Esophagus squamous epithelium (tissue), 5 donors: ENCODE measurements around the gene MRPL53. TPM values are rescaled to one million over a fixed set of nuclear protein-coding genes. Genes with fewer than 3 reads are reported as not detected.

Experiments
- DNase-seq: peaks from one replicate; lab custom pipeline; 2025; lab: John Stamatoyannopoulos, UW
- H3K27ac ChIP-seq, 4 donors: fragments of 200-600 bp; sonication (generic); one replicate each; pipeline ENCODE4 v1.5.1; 2016 to 2019; ENCODE audit warnings: mild to moderate bottlenecking in 1 of 4
- H3K27me3 ChIP-seq, 4 donors: fragments of 200-600 bp; sonication (generic); 1 replicate in 3 of 4; 2 replicates in 1 of 4; pipeline versions ENCODE4 v1.5.1 to v1.6.0; 2017 to 2021; ENCODE audit warnings: antibody characterized with exemption in 1 of 4
- H3K36me3 ChIP-seq, 3 donors: fragments of 200-600 bp; sonication (generic); one replicate each; pipeline ENCODE4 v1.5.1; 2016 to 2019
- H3K4me1 ChIP-seq, 3 donors: fragments of 200-600 bp; sonication (generic); one replicate each; pipeline ENCODE4 v1.5.1; 2017 to 2019
- H3K4me3 ChIP-seq, 4 donors: fragments of 200-600 bp; sonication (generic); 1 replicate in 3 of 4; 2 replicates in 1 of 4; pipeline ENCODE4 v1.5.1; 2016 to 2019; ENCODE audit warnings: mild to moderate bottlenecking in 2 of 4, moderate library complexity in 1 of 4
- H3K9me3 ChIP-seq, 3 donors: fragments of 200-600 bp; sonication (generic); one replicate each; pipeline ENCODE4 v1.5.1; 2016 to 2019
- POLR2A ChIP-seq, 4 donors: fragments of 450-650 bp; IDR thresholded peaks; one replicate each; pipeline ENCODE4 v1.6.1; 2017; ENCODE audit warnings: antibody characterized with exemption in 4 of 4, mild to moderate bottlenecking in 4 of 4, moderate library complexity in 3 of 4
- WGBS, 2 donors: methylation state at CpG; one replicate each; pipeline ENCODE4 v1.1.5; 2018; 5-methylcytosine and 5-hydroxymethylcytosine counted together
- intact Hi-C: fragments of 100-400 bp; cut with DNase I; formaldehyde crosslinking; loops from one replicate; pipeline ENCODE4 v1.15.0; 2022
- total RNA-seq, 4 donors: library from RNA; depleted of rRNA; stranded (reverse); fragments of >200 nt; gene quantifications; one replicate each; pipeline ENCODE4 v1.1.0, GENCODE V29; 2016
- TF ChIP-seq, protein P1 (sequence below), 6 experiments: fragments of 450-650 bp in 4 of 6; fragments of 200-600 bp in 2 of 6; sonication (generic) in 2 of 6; IDR thresholded peaks; one replicate each; pipeline ENCODE4 v1.5.1; 2016 to 2019; ENCODE audit warnings: antibody characterized with exemption in 6 of 6, mild to moderate bottlenecking in 4 of 6, moderate library complexity in 4 of 6
- donor health status: DM: yes; HTN: yes; CAD: no.

The MRPL53 gene
- total RNA-seq, 4 donors from 2014 or later, result 10.7 to 25.2 (median 22.1) TPM

DNA sequence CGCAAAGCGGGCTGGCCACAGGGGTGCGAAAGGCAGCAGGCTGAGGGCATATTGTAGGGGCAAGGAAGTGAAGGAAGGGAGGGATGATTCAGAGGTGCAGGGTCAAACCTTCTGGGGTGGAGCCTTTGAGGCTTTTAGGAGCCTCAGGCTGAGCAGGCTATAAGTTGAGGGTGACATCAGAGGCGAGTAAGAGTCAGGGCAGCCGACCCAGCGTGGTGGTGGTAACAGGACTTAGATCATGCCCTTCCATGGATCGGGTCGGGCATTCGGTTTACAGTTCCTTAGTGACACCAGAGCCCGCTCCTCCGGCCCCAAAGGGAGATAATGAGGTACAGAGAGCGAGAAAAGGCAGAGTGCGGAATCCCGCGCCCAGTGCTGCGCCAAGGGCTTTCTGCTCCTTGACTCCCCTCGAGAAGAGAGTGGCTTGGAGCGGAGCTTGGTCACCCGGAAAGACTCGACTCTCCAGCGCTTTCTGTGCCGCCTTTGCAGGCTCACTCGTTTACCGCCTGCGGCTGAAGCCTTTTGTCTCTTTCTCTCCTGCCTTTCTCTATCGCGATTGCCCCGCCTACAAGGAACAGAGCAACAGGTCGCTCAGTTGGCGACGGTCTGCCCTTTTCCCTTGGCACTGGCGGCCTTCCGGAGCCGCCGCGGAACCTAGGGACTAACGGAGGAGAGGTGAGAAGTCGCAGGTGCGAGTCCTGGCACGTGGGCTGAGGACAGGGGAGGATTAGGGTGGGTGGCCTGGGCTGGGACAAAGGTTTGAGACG, 26.2 kb upstream of the MRPL53 start:
- no peak for TF ChIP-seq POLR2A (IDR thresholded peaks at IDR 0.05)
- TF ChIP-seq, protein P1, sequence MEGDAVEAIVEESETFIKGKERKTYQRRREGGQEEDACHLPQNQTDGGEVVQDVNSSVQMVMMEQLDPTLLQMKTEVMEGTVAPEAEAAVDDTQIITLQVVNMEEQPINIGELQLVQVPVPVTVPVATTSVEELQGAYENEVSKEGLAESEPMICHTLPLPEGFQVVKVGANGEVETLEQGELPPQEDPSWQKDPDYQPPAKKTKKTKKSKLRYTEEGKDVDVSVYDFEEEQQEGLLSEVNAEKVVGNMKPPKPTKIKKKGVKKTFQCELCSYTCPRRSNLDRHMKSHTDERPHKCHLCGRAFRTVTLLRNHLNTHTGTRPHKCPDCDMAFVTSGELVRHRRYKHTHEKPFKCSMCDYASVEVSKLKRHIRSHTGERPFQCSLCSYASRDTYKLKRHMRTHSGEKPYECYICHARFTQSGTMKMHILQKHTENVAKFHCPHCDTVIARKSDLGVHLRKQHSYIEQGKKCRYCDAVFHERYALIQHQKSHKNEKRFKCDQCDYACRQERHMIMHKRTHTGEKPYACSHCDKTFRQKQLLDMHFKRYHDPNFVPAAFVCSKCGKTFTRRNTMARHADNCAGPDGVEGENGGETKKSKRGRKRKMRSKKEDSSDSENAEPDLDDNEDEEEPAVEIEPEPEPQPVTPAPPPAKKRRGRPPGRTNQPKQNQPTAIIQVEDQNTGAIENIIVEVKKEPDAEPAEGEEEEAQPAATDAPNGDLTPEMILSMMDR (IDR thresholded peaks at IDR 0.05), result no peak
- peaks cover 0 to 8% (median 0%) of the 10 kb centered on the region in 3 donors for H3K36me3 ChIP-seq
- H3K4me3 ChIP-seq, result peak overlapping the region; percentile 29 to 61 (median 50)
- peaks cover 7 to 73% (median 20%) of the 10 kb centered on the region in 4 donors for H3K27me3 ChIP-seq
- H3K9me3 ChIP-seq, result no peaks in the 10 kb centered on the region
- intact Hi-C loops, result no loop called here
- no peak for DNase-seq
- WGBS, 2 donors, result 1 to 3% methylated on average over 23 to 24 of the region's 41 CpGs
- peaks cover 31 to 49% (median 36%) of the 10 kb centered on the region in 3 donors for H3K4me1 ChIP-seq
- peak overlapping the region in 1 of 4 donors; percentile 15 for H3K27ac ChIP-seq

DNA sequence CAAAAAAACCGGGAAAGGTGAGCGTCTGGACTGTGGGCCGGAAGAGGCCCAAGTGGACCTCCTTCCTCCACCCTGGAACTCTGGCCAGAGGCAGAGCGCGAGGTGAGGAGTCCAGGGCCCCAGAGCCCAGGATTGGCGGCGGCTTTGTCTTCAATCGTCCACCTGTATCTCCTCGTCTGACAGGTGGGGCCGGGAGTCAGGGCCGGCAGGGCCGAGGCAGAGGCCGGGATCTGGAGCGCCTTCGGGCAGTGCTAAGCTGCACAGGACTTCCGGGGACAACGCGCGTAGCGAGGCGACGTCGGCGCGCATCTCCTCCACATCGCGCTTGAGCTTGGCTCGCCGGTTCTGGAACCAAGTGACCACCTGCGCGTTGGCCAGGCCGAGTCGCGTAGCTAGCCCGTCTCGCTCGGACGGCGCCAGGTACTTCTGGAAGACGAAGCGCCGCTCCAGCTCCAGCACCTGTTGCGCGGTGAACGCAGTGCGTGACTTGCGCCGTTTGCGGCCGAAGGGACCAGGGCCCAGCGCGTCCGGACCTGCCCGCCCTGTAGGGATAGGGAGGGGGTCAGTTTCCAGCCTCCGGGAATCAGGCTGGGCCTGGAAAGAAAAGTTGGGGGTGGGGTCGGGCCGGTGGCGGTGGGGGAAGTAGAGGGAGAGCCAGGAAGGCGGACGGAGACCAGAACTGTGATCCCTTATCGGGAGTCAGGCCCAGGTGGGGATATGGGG, 25.5 kb upstream of the MRPL53 start:
- Histone ChIP-seq H3K4me3 (peak overlapping the region; percentile 29 to 61 (median 50)), H3K27me3 (peaks cover 7 to 65% (median 20%) of the 10 kb centered on the region in 4 donors), H3K9me3 (no peaks in the 10 kb centered on the region), H3K27ac (peak overlapping the region in 1 of 4 donors; percentile 1), H3K4me1 (peaks cover 31 to 41% (median 31%) of the 10 kb centered on the region in 3 donors), H3K36me3 (peaks cover 0 to 16% (median 2%) of the 10 kb centered on the region in 3 donors)
- no peak for TF ChIP-seq POLR2A (IDR thresholded peaks at IDR 0.05)
- TF ChIP-seq, protein P1 (IDR thresholded peaks at IDR 0.05), result no peak
- no peak for DNase-seq
- 2 to 6% methylated on average over 7 of the region's 61 CpGs for WGBS, 2 donors
- intact Hi-C loops, result no loop called here

DNA sequence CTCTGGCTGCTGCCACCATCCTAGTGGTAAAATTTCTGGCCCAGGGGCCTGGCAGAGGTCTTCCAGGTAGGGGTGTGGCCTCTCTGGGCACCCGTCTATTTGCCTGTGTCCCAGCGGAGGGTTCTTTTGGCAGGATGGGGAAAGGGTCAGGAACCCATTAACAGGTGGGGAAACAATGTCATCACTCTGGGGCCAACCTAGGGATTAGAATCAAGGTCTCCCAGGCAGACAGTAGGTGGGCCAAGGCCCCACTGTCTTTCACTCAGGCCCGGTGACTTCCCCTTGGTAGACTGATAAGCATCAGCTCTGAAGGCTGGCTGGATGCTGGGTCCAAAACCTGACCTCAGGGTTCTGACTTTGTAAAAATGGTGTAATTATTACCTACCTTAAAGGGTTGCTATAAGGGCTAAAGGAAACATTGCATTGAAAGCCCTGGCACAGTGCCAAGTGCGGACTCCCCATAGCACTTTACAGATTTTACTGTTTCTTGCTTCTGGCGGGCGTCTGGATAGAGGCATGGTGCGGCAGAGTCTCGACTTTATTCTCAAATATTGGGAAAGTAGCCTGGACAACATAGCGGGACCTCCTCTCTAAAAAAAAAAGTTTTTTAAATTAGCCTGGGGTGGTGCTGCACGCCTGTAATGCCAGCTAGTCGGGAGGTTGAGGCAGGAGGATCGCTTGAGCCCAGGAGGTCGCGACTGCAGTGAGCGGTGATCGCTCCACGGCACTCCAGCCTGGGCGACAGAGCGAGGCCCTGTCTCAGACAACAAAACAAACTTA, 24.7 kb upstream of the MRPL53 start:
- Histone ChIP-seq H3K36me3 (peaks cover 2 to 23% (median 6%) of the 10 kb centered on the region in 3 donors), H3K27ac (no peak overlapping the region), H3K4me3 (peak overlapping the region; percentile 29 to 61 (median 50)), H3K27me3 (peaks cover 7 to 58% (median 20%) of the 10 kb centered on the region in 4 donors), H3K9me3 (no peaks in the 10 kb centered on the region), H3K4me1 (peaks cover 25 to 34% (median 29%) of the 10 kb centered on the region in 3 donors)
- intact Hi-C loops, result no loop called here
- TF ChIP-seq, protein P1 (IDR thresholded peaks at IDR 0.05), result no peak
- no peak for TF ChIP-seq POLR2A (IDR thresholded peaks at IDR 0.05)
- 56 to 58% methylated on average over 12 to 15 of the region's 19 CpGs for WGBS, 2 donors
- DNase-seq, result no peak

DNA sequence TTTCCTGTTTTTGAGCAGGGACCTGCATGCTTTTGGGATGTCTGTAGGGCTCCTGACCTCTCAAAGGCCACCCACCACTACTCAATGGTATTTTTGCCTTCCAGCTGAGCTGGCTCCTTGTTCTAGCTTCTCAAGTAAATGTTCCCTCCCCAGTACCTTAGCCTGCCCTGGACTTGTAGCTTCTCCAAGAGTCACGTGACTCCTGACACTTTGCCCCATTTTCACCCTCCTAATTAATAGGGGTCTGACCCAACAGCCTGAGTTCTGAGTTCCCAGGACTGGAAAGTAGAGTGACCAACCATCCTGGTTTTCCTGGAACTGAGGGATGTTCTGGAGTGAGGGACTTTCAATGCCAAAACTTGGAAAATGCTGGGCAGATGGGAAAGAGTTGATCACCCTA, 23.0 kb upstream of the MRPL53 start:
- Histone ChIP-seq H3K27me3 (peaks cover 7 to 40% (median 20%) of the 10 kb centered on the region in 4 donors), H3K4me1 (peaks cover 22 to 30% (median 25%) of the 10 kb centered on the region in 3 donors), H3K27ac (no peak overlapping the region), H3K36me3 (peaks cover 18 to 41% (median 19%) of the 10 kb centered on the region in 3 donors), H3K9me3 (no peaks in the 10 kb centered on the region), H3K4me3 (no peak overlapping the region)
- WGBS, 2 donors, result 75% methylated on average over 1 of the region's 1 CpG; no CpG with 5 or more reads in 1 of the 2 donors
- intact Hi-C loops, result no loop called here
- no peak for TF ChIP-seq POLR2A (IDR thresholded peaks at IDR 0.05)
- TF ChIP-seq, protein P1 (IDR thresholded peaks at IDR 0.05), result no peak
- DNase-seq, result no peak
